ENCODE measurements around the gene MIF4GD. TPM values are rescaled to one million over a fixed set of nuclear protein-coding genes. Genes with fewer than 3 reads are reported as not detected.

The MIF4GD gene, protein sequence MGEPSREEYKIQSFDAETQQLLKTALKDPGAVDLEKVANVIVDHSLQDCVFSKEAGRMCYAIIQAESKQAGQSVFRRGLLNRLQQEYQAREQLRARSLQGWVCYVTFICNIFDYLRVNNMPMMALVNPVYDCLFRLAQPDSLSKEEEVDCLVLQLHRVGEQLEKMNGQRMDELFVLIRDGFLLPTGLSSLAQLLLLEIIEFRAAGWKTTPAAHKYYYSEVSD
- 6.9 TPM for total RNA-seq

DNA sequence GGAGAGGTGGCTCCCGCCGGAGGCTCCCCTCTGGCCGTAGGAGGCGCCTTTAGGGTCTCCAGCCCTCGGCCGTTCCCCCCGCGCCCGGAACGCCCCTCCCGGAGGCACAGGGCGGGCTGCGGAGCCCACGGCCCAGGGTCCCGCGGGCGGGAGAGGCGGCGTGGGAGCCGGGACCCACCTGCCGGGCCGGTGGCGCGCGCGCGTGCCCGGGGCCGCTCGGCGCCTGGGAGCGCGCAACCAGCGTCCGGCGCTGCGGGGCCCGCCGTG lies at the start of gene MIF4GD:
Gene MIF4GD (minus strand): TSS at position 266 of the 267 bp plus-strand sequence. CDS start 1,036 bp downstream, outside the sequence.

DNA sequence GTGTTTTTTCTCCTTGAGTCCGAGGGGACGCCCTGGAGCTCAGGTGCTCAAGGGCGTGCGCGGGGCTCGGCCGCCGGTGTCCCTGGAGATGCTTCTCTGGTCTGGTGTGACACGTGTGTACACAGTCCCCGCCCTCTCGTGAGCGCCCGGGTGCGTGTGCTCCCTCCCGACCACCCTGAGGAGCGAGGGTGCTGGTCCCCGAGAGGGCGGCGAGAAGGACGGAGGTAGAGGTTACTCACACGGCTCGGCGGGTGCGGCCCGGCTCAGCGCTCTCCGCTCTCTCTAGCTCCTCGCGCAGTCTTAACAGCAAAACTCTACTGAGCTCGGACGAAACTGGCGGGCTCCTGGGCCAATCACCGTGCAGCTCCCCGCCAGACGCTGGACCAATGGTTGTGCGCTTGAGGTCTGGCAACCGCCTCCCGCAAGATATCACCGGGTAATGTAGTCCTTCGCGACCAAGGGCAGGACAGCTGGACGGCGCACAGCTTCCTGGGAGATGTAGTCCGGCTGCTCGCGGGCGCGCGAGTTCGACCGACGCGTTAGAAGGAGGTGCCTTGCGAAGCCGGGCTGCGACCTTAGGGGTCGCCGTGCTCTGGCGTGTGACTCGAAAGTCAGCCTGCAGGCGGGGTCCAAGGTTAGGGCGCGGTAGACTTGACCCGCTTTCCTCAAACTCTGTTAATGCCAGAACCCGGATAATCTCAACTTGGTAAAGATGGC lies 18.2 kb upstream of the MIF4GD start, which contains the start of gene SLC25A19:
Gene SLC25A19 (minus strand): TSS at position 319 of the 717 bp plus-strand sequence. CDS start 2,669 bp downstream, outside the sequence.

DNA sequence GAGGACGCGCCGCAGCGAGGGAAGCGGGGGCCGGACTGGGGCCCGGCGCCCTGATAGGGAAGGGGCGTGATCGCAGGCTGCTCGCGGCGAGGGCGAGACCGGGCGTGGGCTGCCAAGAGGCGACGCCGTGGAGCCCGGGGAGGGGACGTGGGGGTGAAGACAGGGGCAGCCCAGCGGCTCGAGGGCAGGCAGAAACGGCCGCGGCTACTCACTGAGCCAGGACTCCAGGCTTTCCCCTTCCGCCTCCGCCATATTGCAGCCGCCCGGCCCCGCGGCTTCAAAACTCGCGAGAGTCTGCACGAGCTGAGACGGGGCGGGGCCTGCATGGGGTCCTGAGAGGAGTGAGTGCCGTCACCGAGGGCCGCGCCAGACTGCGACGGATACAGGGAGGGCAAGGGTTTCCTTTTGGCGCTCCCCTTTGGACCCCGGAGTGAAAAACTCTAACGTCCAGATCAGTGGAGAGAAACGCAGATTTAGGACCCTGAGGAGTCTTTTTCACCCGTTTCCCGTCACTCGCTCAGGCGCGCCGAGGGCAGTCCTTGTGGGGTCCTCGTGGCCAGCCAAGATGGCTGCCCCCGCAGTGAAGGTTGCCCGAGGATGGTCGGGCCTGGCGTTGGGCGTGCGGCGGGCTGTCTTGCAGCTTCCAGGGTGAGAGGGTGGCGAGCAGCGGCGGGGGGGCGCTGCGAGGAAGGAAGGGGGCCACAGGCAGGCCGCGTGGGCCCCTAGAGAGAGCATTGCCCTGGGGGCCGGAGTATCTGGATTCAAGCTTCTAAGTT lies 9.5 kb downstream of the MIF4GD start, which contains the start of the genes GGA3 and MRPS7:
Gene GGA3 (minus strand): TSS at position 271 of the 776 bp plus-strand sequence. CDS start 19 bp downstream, at position 252.
Gene MRPS7 (plus strand): TSS at position 544 of the 776 bp plus-strand sequence. CDS start 22 bp downstream, at position 566.

Other genes with a start within 250 kb of the MIF4GD start
- gene ATP5PD, start 224.3 kb downstream of the MIF4GD start, total RNA-seq, result 92.0 TPM
- gene KCTD2, start 224.0 kb downstream of the MIF4GD start, total RNA-seq, result 34.1 TPM
- gene SLC16A5, start 183.3 kb downstream of the MIF4GD start, total RNA-seq, result 1.3 TPM
- 4.7 TPM for gene ARMC7, start 161.3 kb downstream of the MIF4GD start, total RNA-seq
- 23.2 TPM for gene NT5C, start 139.5 kb downstream of the MIF4GD start, total RNA-seq
- 451 TPM for gene JPT1, start 116.7 kb downstream of the MIF4GD start, total RNA-seq
- 135 TPM for gene SUMO2, start 88.3 kb downstream of the MIF4GD start, total RNA-seq
- gene NUP85, start 65.6 kb downstream of the MIF4GD start, total RNA-seq, result 38.8 TPM
- 16.3 TPM for gene GGA3, start 9.6 kb downstream of the MIF4GD start, total RNA-seq
- 29.4 TPM for gene MRPS7, start 9.4 kb downstream of the MIF4GD start, total RNA-seq
- 11.9 TPM for gene SLC25A19, start 18.2 kb upstream of the MIF4GD start, total RNA-seq
- gene GRB2, start 134.4 kb upstream of the MIF4GD start, total RNA-seq, result 141 TPM
- gene TMEM94, start 185.4 kb upstream of the MIF4GD start, total RNA-seq, result 62.6 TPM
- 5.9 TPM for gene CASKIN2, start 244.3 kb upstream of the MIF4GD start, total RNA-seq
- gene TSEN54, start 245.3 kb upstream of the MIF4GD start, total RNA-seq, result 18.2 TPM